ENCODE measurements around the gene HELZ. TPM values are rescaled to one million over a fixed set of nuclear protein-coding genes. Genes with fewer than 3 reads are reported as not detected.

The HELZ gene
- total and polyA plus RNA-seq, 2 of the 8 experiments (the other 6 are each of a cell fraction or from before 2014, with no cell fraction given): 10.0 to 48.7 TPM

- no peak for TF ChIP-seq MAFK (IDR thresholded peaks at IDR 0.05; ENCODE audit: low read depth, low read length)
- no peak for TF ChIP-seq RNF2 (IDR thresholded peaks at IDR 0.05; ENCODE audit: borderline replicate concordance, low read depth, low read length, missing control alignments, poor library complexity, severe bottlenecking)
- TF ChIP-seq SP1 (IDR thresholded peaks at IDR 0.05; ENCODE audit: low read depth, low read length): no peak
- no peak for TF ChIP-seq POLR2A (IDR thresholded peaks at IDR 0.05; ENCODE audit: control extremely low read depth in 1 of 2, low read depth in 2 of 2, low read length in 2 of 2)
- TF ChIP-seq SAP30 (IDR thresholded peaks at IDR 0.05; ENCODE audit: insufficient read depth, insufficient replicate concordance, low read length): no peak
- TF ChIP-seq BRCA1 (IDR thresholded peaks at IDR 0.05; ENCODE audit: low read depth, low read length): no peak
- TF ChIP-seq EZH2 (IDR thresholded peaks at IDR 0.05; ENCODE audit: low read depth, low read length, severe bottlenecking): no peak
These were observed 11.2 kb upstream of the HELZ start (continued) for GRCh38 chr17:67256075-67256732.
